Stimulated activated naive B cell treated with anti-CD40 and anti-IgM and Interleukin-4, amounts not matched to agents 10 μg/mL and 1 μg/mL and 100 μg/mL, for 72 hours (primary cell): Measurements from ENCODE around the gene VPS35L.

Source experiments
- ATAC-seq, 2 donors: fragments of 150-1000 bp; cut with Tn5 transposase; replicated peaks; 2 replicates each; pipeline ENCODE4 v1.10.0; 2021; ENCODE audit warnings: moderate library complexity in 1 of 2
- DNase-seq: peaks from one replicate; pipeline ENCODE4 v3.0.0; 2021
- H3K27ac Mint-ChIP-seq: one replicate; pipeline ENCODE4 v1.8.0; 2022; ENCODE audit warnings: mild to moderate bottlenecking, mixed read lengths
- H3K27me3 Mint-ChIP-seq, 2 donors: one replicate each; pipeline ENCODE4 v1.8.0; 2022; ENCODE audit warnings: mixed read lengths in 2 of 2
- H3K36me3 Mint-ChIP-seq, 2 donors: one replicate each; pipeline ENCODE4 v1.8.0; 2022; ENCODE audit warnings: mixed read lengths in 2 of 2, mild to moderate bottlenecking in 1 of 2
- H3K4me1 Mint-ChIP-seq, 2 donors: one replicate each; pipeline ENCODE4 v1.8.0; 2022; ENCODE audit warnings: mixed read lengths in 2 of 2, mild to moderate bottlenecking in 1 of 2
- H3K4me3 Mint-ChIP-seq, 2 donors: one replicate each; pipeline ENCODE4 v1.8.0; 2022; ENCODE audit warnings: mild to moderate bottlenecking in 2 of 2, mixed read lengths in 2 of 2, moderate library complexity in 1 of 2
- H3K9me3 Mint-ChIP-seq, 2 donors: one replicate each; pipeline ENCODE4 v1.8.0; 2022; ENCODE audit warnings: mixed read lengths in 2 of 2, mild to moderate bottlenecking in 1 of 2

Gene VPS35L

GRCh38 chr16:19748389-19749168, 193.1 kb downstream of the VPS35L start:
- H3K27ac Mint-ChIP-seq: no peak overlapping the region
- ATAC-seq: no peak
- no peak for DNase-seq
- no peak overlapping the region for H3K4me3 Mint-ChIP-seq
- no peaks in the 10 kb centered on the region for H3K36me3 Mint-ChIP-seq
- no peaks in the 10 kb centered on the region for H3K27me3 Mint-ChIP-seq
- no peaks in the 10 kb centered on the region for H3K9me3 Mint-ChIP-seq
- no peaks in the 10 kb centered on the region for H3K4me1 Mint-ChIP-seq

- Mint-ChIP-seq H3K4me3 (no peak overlapping the region), H3K4me1 (no peaks in the 10 kb centered on the region), H3K27ac (no peak overlapping the region), H3K9me3 (no peaks in the 10 kb centered on the region), H3K36me3 (no peaks in the 10 kb centered on the region), H3K27me3 (no peaks in the 10 kb centered on the region)
- no peak for ATAC-seq
- DNase-seq: no peak
These were observed 194.1 kb downstream of the VPS35L start for GRCh38 chr16:19749571-19750080.
